ENCODE data around the gene TMEFF2.
"Not testable (repeated sequence)": the region's sequence is repeated elsewhere in the genome, so short reads cannot be mapped to it uniquely, and the experiment has no call there.

The TMEFF2 gene

DNA sequence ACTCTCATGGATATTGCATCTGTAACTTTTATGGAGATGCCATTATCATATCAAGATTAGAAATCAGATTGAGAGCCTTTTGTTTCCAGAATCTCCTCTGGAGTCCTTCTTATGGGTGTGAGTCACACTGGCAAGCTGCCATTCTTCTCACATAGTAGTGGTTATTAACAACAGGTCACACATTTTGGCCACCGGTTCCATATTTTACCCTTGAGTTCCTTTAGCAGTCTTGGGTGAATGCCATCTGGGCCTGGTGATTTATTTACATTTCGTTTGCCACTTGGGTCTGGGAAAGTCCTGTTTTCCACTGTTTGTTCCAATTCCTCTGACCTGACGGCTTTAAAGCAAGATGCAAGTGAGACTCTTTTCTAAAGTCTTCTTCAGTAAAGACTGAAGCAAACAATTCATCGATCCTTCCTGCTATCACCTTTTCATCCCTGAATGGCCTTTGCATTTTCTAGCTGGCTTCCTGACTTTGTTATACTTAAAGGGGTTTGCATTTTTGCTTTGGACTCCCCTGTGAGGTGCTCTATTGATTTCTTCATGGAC is 267.3 kb downstream of the TMEFF2 start:
- Mint-ChIP-seq H3K27ac (no peak overlapping the region), H3K4me3 (no peak overlapping the region), H3K36me3 (no peaks in the 10 kb centered on the region), H3K27me3 (peaks cover 5% of the 10 kb centered on the region), H3K9me3 (ENCODE audit: low read depth) (no peaks in the 10 kb centered on the region), H3K4me1 (ENCODE audit: low read depth) (no peaks in the 10 kb centered on the region)

DNA sequence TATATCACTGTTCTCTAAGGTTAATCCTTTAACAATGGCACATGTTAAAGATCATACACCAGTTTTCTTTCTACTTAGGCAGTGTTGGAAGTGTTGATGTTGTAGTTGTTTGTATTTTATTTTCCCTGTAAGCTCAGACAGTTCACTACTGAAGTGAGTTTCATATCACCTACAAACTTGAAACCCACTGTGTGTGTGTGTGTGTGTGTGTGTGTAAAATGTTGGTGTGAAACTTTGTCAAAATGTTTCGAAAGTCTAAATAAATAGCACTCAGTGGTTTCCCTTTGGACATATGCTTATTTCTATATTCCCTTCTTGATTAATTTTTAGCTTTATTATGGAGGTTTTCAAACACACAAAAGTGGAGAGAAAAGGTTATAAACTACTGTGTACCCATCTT is 268.1 kb downstream of the TMEFF2 start:
- H3K4me1 Mint-ChIP-seq (ENCODE audit: low read depth): no peaks in the 10 kb centered on the region
- H3K36me3 Mint-ChIP-seq: no peaks in the 10 kb centered on the region
- no peak overlapping the region for H3K27ac Mint-ChIP-seq
- H3K27me3 Mint-ChIP-seq: peaks cover 5% of the 10 kb centered on the region
- no peaks in the 10 kb centered on the region for H3K9me3 Mint-ChIP-seq (ENCODE audit: low read depth)
- H3K4me3 Mint-ChIP-seq: no peak overlapping the region

DNA sequence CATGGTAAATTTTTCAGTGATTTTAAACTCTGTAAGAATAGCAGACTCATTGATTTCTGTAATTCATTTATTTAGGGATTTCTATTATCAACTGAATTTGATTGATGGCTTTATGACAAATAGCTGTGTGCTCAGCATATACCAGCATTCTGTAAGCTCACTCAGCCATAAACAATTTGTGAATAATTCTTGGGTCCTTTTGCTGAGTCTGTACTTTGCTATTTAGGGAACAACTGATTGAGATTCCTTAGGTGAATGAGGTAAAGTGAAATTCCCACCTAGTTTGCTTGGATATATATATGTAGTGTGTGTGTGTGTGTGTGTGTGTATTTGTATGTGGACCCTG is 271.1 kb downstream of the TMEFF2 start:
- no peaks in the 10 kb centered on the region for H3K27me3 Mint-ChIP-seq
- H3K4me1 Mint-ChIP-seq (ENCODE audit: low read depth): no peaks in the 10 kb centered on the region
- no peak overlapping the region for H3K27ac Mint-ChIP-seq
- no peaks in the 10 kb centered on the region for H3K36me3 Mint-ChIP-seq
- no peak overlapping the region for H3K4me3 Mint-ChIP-seq
- H3K9me3 Mint-ChIP-seq (ENCODE audit: low read depth): no peaks in the 10 kb centered on the region

DNA sequence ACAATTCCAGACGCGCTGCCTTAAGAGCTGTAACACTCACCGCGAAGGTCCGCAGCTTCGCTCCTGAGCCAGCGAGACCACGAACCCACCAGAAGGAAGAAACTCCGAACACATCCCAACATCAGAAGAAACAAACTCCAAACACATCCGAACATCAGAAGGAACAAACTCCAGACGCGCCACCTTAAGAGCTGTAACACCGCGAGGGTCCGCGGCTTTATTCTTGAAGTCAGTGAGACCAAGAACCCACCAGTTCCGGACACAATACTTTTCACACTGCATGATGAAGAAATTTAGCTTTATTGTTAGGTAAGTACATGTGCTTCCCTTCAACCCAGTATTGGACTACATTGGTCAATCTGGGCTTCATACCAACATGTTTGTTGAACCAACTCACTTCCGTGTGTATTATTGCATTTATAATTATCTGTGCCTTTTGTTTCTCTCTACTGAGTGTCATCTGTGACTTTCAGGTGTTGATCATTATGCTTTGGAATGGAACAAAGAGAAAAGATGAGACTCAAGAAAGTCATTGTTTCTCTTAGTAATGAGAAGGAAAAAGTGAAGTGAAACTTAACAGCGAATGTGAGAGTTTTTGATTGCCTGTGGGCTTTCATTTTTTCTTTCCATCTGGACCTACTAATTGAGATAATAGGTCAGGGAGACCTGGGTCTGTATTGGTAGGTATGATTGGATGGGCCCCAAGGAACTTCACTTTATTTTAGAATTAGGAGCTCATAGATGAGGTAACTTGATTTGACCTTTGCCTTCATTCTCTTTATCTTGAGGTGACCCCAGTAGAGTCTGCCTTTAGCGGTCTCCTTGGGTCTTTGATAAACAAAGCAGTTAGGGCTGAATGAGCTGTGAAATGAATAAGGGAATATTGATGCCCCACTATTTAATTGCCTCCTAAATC is 271.7 kb downstream of the TMEFF2 start:
- Mint-ChIP-seq H3K36me3 (no peaks in the 10 kb centered on the region), H3K27me3 (no peaks in the 10 kb centered on the region), H3K9me3 (ENCODE audit: low read depth) (no peaks in the 10 kb centered on the region), H3K27ac (no peak overlapping the region), H3K4me1 (ENCODE audit: low read depth) (no peaks in the 10 kb centered on the region), H3K4me3 (no peak overlapping the region)

DNA sequence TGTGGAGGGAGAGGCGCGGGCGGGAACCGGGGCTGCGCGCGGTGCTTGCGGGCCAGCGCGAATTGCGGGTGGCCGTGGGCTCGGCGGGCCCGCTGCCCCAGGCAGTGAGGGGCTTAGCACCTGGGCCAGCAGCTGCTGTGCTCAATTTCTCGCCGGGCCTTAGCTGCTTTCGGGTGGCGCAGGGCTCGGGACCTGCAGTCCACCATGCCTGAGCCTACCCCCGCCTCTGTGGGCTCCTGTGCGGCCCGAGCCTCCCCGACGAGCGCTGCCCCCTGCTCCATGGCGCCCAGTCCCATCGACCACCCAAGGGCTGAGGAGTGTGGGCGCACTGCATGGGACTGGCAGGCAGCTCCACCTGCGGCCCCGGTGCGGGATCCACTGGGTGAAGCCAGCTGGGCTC is 273.1 kb downstream of the TMEFF2 start:
- not testable (repeated sequence) for H3K27me3 Mint-ChIP-seq; H3K27ac Mint-ChIP-seq; H3K4me3 Mint-ChIP-seq; H3K36me3 Mint-ChIP-seq; H3K9me3 Mint-ChIP-seq (ENCODE audit: low read depth); H3K4me1 Mint-ChIP-seq (ENCODE audit: low read depth)

DNA sequence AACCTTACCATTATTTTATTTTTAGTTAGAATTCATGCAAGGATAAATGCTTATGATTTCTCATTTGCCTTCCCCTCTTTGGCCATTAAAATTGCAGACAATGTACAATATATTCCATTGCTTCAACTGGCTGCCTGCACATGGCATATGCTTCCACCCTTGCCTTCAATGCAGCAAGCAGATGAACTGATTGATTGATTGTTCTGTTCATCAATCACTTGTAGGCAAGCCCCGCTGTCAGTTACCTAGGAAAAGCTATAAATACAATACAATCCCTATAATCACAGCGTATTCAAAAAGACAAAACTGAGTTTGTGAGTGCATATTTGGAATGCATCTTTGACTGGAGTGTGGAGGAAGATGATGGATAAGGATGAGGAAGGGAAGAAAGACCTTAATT is 274.2 kb downstream of the TMEFF2 start:
- no peaks in the 10 kb centered on the region for H3K4me1 Mint-ChIP-seq (ENCODE audit: low read depth)
- no peaks in the 10 kb centered on the region for H3K36me3 Mint-ChIP-seq
- no peak overlapping the region for H3K4me3 Mint-ChIP-seq
- no peaks in the 10 kb centered on the region for H3K9me3 Mint-ChIP-seq (ENCODE audit: low read depth)
- H3K27ac Mint-ChIP-seq: no peak overlapping the region
- peaks cover 1% of the 10 kb centered on the region for H3K27me3 Mint-ChIP-seq

DNA sequence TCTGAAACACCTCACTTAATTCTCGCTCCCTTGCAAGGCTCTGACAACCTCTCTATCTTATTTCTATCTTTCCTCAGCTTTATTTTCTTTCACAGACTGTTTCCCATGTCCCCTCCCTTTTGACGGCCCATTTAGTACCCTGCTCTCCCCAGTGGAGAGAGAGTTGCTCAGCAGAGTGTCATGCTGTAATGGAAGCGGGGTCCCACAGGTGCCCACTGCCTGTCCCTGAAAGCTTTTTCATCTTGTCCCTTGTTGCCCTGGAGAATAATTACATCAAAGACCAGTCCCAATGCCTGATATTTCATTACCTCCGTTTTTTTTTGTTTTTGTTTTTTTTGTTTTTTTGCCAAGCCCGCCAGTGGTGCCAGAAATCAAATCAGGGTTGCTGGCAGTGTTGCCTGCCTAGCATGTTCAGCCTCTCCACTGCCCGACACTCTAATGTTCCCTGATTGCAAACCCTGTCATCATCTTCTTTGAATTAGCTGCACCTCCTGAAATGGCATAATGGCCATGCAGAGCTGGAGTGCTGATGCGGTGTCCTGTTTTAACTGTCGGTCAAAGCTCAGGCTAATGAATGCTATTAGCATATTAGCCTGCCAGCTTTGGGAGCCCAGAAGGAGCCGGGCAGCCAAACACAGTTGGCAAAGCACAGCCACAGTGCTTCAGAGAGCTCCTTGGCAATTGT is 276.6 kb downstream of the TMEFF2 start:
- H3K4me3 Mint-ChIP-seq: no peak overlapping the region
- no peaks in the 10 kb centered on the region for H3K9me3 Mint-ChIP-seq (ENCODE audit: low read depth)
- no peaks in the 10 kb centered on the region for H3K4me1 Mint-ChIP-seq (ENCODE audit: low read depth)
- H3K36me3 Mint-ChIP-seq: no peaks in the 10 kb centered on the region
- peaks cover 1% of the 10 kb centered on the region for H3K27me3 Mint-ChIP-seq
- no peak overlapping the region for H3K27ac Mint-ChIP-seq

DNA sequence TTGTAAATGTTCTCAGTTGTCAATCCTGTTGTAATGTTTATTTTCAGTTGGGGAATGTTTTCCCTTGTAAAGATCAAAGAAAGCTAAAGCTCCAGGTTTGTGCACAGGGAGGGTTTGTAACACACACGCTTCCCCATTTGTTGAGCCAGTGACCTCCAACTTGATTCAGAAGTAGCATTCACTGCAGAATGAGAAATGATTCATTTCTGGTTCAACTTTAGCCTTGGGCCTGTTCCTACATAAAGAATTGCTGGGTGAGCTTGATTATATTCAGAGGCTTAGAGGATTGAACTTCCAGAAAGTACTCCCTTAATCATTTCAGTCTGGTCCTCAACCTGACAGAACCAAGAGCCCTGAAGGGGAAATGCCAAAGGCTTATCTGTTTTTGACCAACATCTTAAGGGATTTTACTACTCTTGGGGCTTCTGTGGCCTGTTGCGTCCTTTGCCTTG is 277.3 kb downstream of the TMEFF2 start:
- no peak overlapping the region for H3K27ac Mint-ChIP-seq
- no peaks in the 10 kb centered on the region for H3K9me3 Mint-ChIP-seq (ENCODE audit: low read depth)
- H3K4me3 Mint-ChIP-seq: no peak overlapping the region
- peaks cover 1% of the 10 kb centered on the region for H3K27me3 Mint-ChIP-seq
- no peaks in the 10 kb centered on the region for H3K4me1 Mint-ChIP-seq (ENCODE audit: low read depth)
- H3K36me3 Mint-ChIP-seq: no peaks in the 10 kb centered on the region

DNA sequence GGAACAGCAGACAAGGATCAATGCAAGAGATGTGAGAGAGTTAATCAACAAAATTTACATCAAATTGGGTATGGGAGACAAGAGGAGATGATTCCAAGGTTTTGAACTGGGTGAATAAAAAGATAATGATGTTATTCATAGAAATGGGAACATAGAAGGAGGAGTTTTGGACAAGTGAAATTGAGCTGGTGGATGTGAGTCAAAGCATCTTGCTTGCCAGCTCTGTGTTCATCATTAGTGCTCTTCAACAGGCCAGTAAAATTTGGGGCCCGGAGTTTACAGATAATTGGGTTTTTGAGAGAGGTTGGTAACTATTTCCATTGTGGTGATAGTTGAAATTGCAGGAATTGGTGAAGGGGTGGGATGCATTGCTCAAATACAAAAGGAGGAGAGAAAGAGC is 277.9 kb downstream of the TMEFF2 start:
- H3K4me1 Mint-ChIP-seq (ENCODE audit: low read depth): no peaks in the 10 kb centered on the region

DNA sequence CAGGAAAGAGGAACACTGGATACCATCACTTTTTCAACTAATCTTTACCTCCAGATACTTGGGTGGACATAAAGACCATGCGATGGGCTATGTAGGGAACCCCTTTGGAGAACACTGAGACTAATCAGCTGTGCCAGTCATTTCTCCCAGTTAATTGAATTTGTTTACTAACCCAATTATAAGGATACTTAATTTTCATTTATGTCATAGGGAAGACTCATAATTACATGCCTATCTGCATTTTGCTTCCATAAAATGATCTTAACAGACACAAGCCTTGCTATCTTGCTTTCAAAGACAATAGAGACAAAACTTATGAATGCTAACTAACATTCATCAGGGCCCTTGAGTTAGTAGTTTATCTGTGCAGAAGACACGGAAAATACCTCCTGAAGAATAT is 279.0 kb downstream of the TMEFF2 start:
- Mint-ChIP-seq H3K4me3 (no peak overlapping the region), H3K9me3 (ENCODE audit: low read depth) (no peaks in the 10 kb centered on the region), H3K36me3 (no peaks in the 10 kb centered on the region), H3K27ac (no peak overlapping the region), H3K27me3 (peaks cover 1% of the 10 kb centered on the region), H3K4me1 (ENCODE audit: low read depth) (no peaks in the 10 kb centered on the region)

More for the DNA sequence above, 277.9 kb downstream of the TMEFF2 start:
- no peak overlapping the region for H3K27ac Mint-ChIP-seq
- peaks cover 1% of the 10 kb centered on the region for H3K27me3 Mint-ChIP-seq
- no peaks in the 10 kb centered on the region for H3K9me3 Mint-ChIP-seq (ENCODE audit: low read depth)
- H3K36me3 Mint-ChIP-seq: no peaks in the 10 kb centered on the region
- no peak overlapping the region for H3K4me3 Mint-ChIP-seq

DNA sequence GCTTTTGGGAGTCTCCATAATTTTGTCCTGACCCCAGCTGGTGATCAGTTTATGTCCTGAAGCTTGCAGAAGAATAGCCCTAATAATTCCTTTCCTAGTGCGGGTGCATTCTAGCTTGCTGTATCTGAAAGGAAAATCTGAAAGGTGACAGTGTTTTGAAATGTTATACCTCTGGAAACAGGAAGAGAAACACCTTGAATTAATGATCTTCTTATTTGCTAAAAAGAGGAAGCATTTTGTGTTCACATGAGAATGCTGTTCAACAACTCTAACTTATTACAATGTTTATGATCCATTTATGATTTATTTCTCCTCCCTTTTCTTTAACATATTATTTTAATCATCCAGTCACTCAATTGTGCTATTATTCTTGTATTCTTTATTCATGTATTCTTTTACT is 280.9 kb downstream of the TMEFF2 start:
- Mint-ChIP-seq H3K27ac (no peak overlapping the region), H3K36me3 (no peaks in the 10 kb centered on the region), H3K9me3 (ENCODE audit: low read depth) (no peaks in the 10 kb centered on the region), H3K4me1 (ENCODE audit: low read depth) (peaks cover 3% of the 10 kb centered on the region), H3K27me3 (peaks cover 1% of the 10 kb centered on the region), H3K4me3 (no peak overlapping the region)

DNA sequence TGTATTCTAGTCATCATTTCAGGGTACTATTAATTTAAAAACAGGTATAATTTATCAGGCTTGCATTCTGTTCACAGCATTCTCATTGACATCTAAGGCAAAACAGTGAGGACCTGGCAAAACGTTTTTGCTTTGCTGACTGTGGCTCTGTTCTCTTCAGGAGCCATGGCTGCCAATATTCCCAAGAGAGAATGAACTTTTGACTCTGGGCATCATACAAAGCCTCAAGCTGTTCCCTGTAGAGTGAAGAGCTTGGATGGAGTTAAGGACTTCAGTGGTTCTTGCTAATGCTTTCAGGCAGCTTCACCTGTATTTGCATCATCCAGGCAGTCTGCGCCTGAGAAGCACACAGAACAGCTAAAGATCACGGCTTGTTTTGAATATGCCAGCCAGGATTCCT is 282.0 kb downstream of the TMEFF2 start:
- Mint-ChIP-seq H3K27me3 (peaks cover 1% of the 10 kb centered on the region), H3K4me1 (ENCODE audit: low read depth) (peaks cover 3% of the 10 kb centered on the region), H3K27ac (no peak overlapping the region), H3K36me3 (no peaks in the 10 kb centered on the region), H3K4me3 (no peak overlapping the region), H3K9me3 (ENCODE audit: low read depth) (no peaks in the 10 kb centered on the region)

DNA sequence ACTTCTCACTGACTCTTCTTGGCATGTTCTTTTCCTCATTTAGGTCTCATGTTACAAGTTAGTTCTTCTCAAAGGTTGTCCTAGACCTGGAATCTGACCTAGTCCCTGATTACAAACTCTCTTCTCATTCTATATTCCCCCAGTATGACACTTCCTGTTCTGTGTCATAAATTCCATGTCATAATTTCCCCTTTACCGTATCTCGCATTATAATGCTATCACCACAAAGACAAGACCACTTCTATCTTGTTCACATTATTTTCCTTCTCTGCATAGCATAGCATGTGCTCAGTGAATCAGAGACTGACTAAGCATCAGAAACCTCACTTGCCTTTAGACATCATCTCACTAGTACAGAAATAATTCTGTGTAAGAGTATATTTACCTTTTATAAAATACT is 284.2 kb downstream of the TMEFF2 start:
- peaks cover 3% of the 10 kb centered on the region for H3K4me1 Mint-ChIP-seq (ENCODE audit: low read depth)
- H3K27ac Mint-ChIP-seq: peak overlapping the region; percentile 25
- H3K27me3 Mint-ChIP-seq: no peaks in the 10 kb centered on the region
- no peaks in the 10 kb centered on the region for H3K36me3 Mint-ChIP-seq
- H3K9me3 Mint-ChIP-seq (ENCODE audit: low read depth): no peaks in the 10 kb centered on the region
- H3K4me3 Mint-ChIP-seq: no peak overlapping the region

DNA sequence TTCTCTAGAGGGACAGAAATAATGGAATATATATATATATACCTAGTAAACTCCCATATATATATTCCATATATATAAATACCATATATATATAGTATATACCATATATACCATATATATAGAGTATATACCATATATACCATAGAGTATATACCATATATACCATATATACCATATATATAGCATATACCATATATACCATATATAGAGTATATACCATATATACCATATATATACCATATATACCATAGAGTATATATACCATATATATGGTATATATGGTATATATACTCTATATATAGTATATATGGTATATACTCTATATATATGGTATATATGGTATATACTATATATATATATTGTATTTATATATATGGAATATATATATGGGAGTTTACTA is 285.9 kb downstream of the TMEFF2 start:
- Mint-ChIP-seq H3K4me1 (ENCODE audit: low read depth) (peaks cover 3% of the 10 kb centered on the region), H3K9me3 (ENCODE audit: low read depth) (no peaks in the 10 kb centered on the region), H3K27me3 (no peaks in the 10 kb centered on the region), H3K27ac (no peak overlapping the region), H3K4me3 (no peak overlapping the region), H3K36me3 (no peaks in the 10 kb centered on the region)

DNA sequence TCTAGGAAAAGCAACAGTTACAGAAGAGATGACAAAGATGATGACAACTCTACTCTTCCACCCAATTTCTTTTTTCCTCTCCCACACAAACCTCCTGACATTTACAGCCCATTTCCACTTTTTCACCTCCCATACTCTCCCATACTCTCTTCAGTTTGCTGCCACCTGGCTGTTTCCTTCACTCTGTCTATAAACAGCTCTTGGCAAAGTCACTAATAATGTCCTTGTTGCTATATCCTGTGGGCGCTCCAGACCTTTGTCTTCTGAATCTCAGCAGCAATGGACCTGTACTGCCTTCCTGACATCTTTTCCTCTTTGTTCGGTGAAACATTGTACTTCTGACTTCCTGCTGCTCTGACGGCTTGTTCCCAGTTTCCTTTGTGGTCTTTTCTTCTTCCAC is 287.2 kb downstream of the TMEFF2 start:
- no peaks in the 10 kb centered on the region for H3K9me3 Mint-ChIP-seq (ENCODE audit: low read depth)
- H3K4me1 Mint-ChIP-seq (ENCODE audit: low read depth): peaks cover 3% of the 10 kb centered on the region
- no peaks in the 10 kb centered on the region for H3K27me3 Mint-ChIP-seq
- no peak overlapping the region for H3K4me3 Mint-ChIP-seq
- H3K27ac Mint-ChIP-seq: no peak overlapping the region
- no peaks in the 10 kb centered on the region for H3K36me3 Mint-ChIP-seq
